ENCODE results near the gene PLXDC1. TPM values are rescaled to one million over a fixed set of nuclear protein-coding genes. Genes with fewer than 3 reads are reported as not detected.
A peak's percentile ranks its signal among the peaks of the same experiment; 100 is the strongest.

PLXDC1 gene
- total RNA-seq (2022) = 0.39 and 0.52 TPM in 2 replicates
- percentile 6 among the genes with signal in this experiment for Bru-seq, nascent RNA
- percentile 10 among the genes with signal in this experiment for BruChase-seq, experiment 1, labeled RNA remaining after a 6-hour chase
- percentile 9 among the genes with signal in this experiment for BruChase-seq, experiment 2, labeled RNA remaining after a 2-hour chase
- long read RNA-seq, partial matches to known transcripts = 0 of 2 reads
- long read RNA-seq, other reads (novel, unspliced or antisense) = 2 of 2 reads

DNA sequence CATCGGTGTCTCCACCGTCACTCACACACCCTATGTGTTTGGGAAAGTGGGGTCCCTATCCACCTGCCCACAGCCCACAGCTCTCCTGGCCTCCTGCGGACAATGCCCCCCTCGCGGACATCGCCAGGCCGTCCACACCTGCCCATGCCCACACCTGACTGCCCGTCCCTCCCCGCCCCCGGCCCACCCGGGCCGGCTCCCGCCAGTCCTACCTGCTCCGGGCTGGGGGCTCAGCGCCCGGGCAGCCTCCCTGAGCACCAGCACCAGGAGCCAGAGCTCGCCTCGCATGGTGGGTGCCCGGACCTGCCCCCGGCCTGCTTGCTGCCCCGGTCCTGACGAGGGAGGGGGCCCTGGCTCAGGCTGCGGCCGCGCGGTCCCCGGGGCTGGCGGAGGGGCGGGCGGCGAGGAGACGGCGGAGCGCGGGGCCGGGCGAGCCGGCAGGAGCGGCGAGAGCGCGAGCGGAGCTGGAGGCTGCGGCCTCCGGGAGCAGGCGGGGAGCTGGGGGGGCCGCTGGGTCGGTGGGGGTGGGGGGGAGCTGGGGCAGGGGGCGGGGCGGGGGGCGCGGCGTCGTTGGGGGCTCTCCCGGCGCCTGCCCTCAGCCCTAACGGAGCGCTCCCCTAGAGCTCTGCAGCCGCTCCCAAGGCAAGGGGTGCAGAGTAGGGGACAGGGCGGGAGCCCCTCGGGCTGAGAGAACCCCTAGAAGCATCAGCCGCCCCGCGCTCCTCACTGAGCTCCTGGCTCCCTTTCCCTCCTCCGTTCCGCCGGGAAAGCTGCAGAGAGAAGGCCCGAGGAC, at the start of gene PLXDC1:
Gene PLXDC1, minus strand, starts transcription at position 488 of the 793 bp plus-strand sequence. Its CDS starts 200 bp downstream, at position 288.
- intact Hi-C loops (cut with micrococcal nuclease; ENCODE audit: unreplicated experiment) = loop anchor here (5.0 kb wide), 3 partner anchors 324 to 399 kb away; partner anchors contain the start of genes CWC25 and PSMB3
- CTCF ChIA-PET = interaction anchor here (0.6 to 6.1 kb wide), 12 partner anchors 15 to 757 kb away, joined by 3 to 502 read pairs (median 6); partner anchors contain the start of gene ARL5C
- BruUV-seq (replicated peaks) = no TSS peak
- DNase-seq = peak; percentile 61
- TF ChIP-seq, protein P1, sequence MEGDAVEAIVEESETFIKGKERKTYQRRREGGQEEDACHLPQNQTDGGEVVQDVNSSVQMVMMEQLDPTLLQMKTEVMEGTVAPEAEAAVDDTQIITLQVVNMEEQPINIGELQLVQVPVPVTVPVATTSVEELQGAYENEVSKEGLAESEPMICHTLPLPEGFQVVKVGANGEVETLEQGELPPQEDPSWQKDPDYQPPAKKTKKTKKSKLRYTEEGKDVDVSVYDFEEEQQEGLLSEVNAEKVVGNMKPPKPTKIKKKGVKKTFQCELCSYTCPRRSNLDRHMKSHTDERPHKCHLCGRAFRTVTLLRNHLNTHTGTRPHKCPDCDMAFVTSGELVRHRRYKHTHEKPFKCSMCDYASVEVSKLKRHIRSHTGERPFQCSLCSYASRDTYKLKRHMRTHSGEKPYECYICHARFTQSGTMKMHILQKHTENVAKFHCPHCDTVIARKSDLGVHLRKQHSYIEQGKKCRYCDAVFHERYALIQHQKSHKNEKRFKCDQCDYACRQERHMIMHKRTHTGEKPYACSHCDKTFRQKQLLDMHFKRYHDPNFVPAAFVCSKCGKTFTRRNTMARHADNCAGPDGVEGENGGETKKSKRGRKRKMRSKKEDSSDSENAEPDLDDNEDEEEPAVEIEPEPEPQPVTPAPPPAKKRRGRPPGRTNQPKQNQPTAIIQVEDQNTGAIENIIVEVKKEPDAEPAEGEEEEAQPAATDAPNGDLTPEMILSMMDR (IDR thresholded peaks at IDR 0.05; ENCODE audit: unreplicated experiment) = no peak
- Mint-ChIP-seq H3K36me3 (ENCODE audit: insufficient read depth, unreplicated experiment) (peaks cover 46% of the 10 kb centered on the region), H3K4me1 (ENCODE audit: low read depth, unreplicated experiment) (peaks cover 29% of the 10 kb centered on the region), H3K27me3 (ENCODE audit: unreplicated experiment) (peaks cover 87% of the 10 kb centered on the region), H3K9me3 (ENCODE audit: low read depth, unreplicated experiment) (no peaks in the 10 kb centered on the region), H3K4me3 (ENCODE audit: low read depth, unreplicated experiment) (peak within 1 kb of the TSS; percentile 95), H3K27ac (ENCODE audit: unreplicated experiment) (peak within 1 kb of the TSS; percentile 99)

DNA sequence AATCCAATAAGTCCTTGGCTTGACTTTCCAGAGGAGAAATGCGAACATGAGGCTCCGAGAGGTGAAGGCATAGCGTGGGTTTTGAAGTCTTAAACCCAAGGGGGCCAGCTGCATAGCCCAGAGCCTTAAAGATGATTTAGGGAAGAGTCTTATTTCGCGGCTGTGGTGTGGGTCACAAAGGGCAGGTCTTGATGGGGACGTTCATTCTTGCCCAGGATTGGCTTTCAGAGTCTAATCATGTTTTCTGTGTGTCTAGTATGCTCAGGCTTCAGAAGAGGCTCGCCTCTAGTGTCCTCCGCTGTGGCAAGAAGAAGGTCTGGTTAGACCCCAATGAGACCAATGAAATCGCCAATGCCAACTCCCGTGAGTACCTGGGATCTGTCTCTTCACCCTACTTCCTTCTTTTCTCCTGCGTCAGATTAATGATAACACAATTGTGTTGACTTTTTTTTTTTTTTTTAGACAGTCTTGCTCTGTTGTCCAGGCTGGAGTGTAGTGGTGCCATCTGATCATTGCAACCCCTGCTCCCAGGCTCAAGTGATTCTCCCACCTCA, 49.6 kb upstream of the PLXDC1 start:
- TSS peak; percentile 39 for BruUV-seq (replicated peaks)
- DNase-seq = no peak
- no peaks in the 10 kb centered on the region for H3K27me3 Mint-ChIP-seq (ENCODE audit: unreplicated experiment)
- H3K36me3 Mint-ChIP-seq (ENCODE audit: insufficient read depth, unreplicated experiment) = peaks cover 96% of the 10 kb centered on the region
- TF ChIP-seq, protein P1 (IDR thresholded peaks at IDR 0.05; ENCODE audit: unreplicated experiment) = no peak
- intact Hi-C loops (cut with micrococcal nuclease; ENCODE audit: unreplicated experiment) = no loop called here
- H3K27ac Mint-ChIP-seq (ENCODE audit: unreplicated experiment) = peak overlapping the region; percentile 99
- H3K4me1 Mint-ChIP-seq (ENCODE audit: low read depth, unreplicated experiment) = peaks cover 41% of the 10 kb centered on the region
- no peaks in the 10 kb centered on the region for H3K9me3 Mint-ChIP-seq (ENCODE audit: low read depth, unreplicated experiment)
- peak overlapping the region; percentile 86 for H3K4me3 Mint-ChIP-seq (ENCODE audit: low read depth, unreplicated experiment)
- CTCF ChIA-PET = interaction anchor here (1.1 to 1.7 kb wide), 5 partner anchors 26 to 80 kb away, joined by 3 to 13 read pairs (median 4); partner anchors contain the start of gene ARL5C

GRCh38 chr17:39200070-39200879, 48.8 kb upstream of the PLXDC1 start, which contains the start of gene RPL19:
RPL19 (plus strand) TSS chr17:39200283; CDS start chr17:39200345, 62 bp downstream.
- TF ChIP-seq, protein P1 (IDR thresholded peaks at IDR 0.05; ENCODE audit: unreplicated experiment) = no peak
- no peaks in the 10 kb centered on the region for H3K9me3 Mint-ChIP-seq (ENCODE audit: low read depth, unreplicated experiment)
- H3K4me3 Mint-ChIP-seq (ENCODE audit: low read depth, unreplicated experiment) = peak within 1 kb of the TSS; percentile 86
- BruUV-seq (replicated peaks) = no TSS peak
- peaks cover 41% of the 10 kb centered on the region for H3K4me1 Mint-ChIP-seq (ENCODE audit: low read depth, unreplicated experiment)
- intact Hi-C loops (cut with micrococcal nuclease; ENCODE audit: unreplicated experiment) = no loop called here
- H3K27me3 Mint-ChIP-seq (ENCODE audit: unreplicated experiment) = no peaks in the 10 kb centered on the region
- peak within 1 kb of the TSS; percentile 99 for H3K27ac Mint-ChIP-seq (ENCODE audit: unreplicated experiment)
- DNase-seq = peak; percentile 97
- CTCF ChIA-PET = interaction anchor here (0.5 to 1.7 kb wide), 56 partner anchors 8 to 1693 kb away, joined by 3 to 47 read pairs (median 5); partner anchors contain the start of genes ARL5C, CDK12, FBXL20 and LASP1
- H3K36me3 Mint-ChIP-seq (ENCODE audit: insufficient read depth, unreplicated experiment) = peaks cover 91% of the 10 kb centered on the region

DNA sequence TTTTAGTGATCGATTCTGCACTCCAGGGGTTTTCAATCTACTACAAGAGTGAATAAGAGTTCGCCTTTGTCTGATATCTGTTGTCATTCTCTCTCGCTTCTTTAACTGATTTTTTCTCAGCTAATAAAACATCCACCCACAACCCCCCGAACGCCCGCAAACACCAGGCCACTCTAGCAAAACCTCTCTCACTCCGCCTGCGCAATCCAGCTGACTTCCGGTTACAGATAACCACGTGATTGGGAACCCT, 48.3 kb upstream of the PLXDC1 start:
- Mint-ChIP-seq H3K36me3 (ENCODE audit: insufficient read depth, unreplicated experiment) (peaks cover 86% of the 10 kb centered on the region), H3K9me3 (ENCODE audit: low read depth, unreplicated experiment) (no peaks in the 10 kb centered on the region), H3K27me3 (ENCODE audit: unreplicated experiment) (no peaks in the 10 kb centered on the region), H3K4me3 (ENCODE audit: low read depth, unreplicated experiment) (peak overlapping the region; percentile 86), H3K27ac (ENCODE audit: unreplicated experiment) (peak overlapping the region; percentile 99), H3K4me1 (ENCODE audit: low read depth, unreplicated experiment) (peaks cover 41% of the 10 kb centered on the region)
- TF ChIP-seq, protein P1 (IDR thresholded peaks at IDR 0.05; ENCODE audit: unreplicated experiment) = no peak
- intact Hi-C loops (cut with micrococcal nuclease; ENCODE audit: unreplicated experiment) = no loop called here
- CTCF ChIA-PET = interaction anchor here (0.5 to 1.7 kb wide), 54 partner anchors 8 to 1693 kb away, joined by 3 to 47 read pairs (median 5); partner anchors contain the start of genes ARL5C, CDK12, FBXL20 and LASP1
- peak; percentile 99 for DNase-seq
- no TSS peak for BruUV-seq (replicated peaks)
